Colon (tissue), 2 donors: ENCODE data around the gene CLP1.
"Not testable (repeated sequence)": the region's sequence is repeated elsewhere in the genome, so short reads cannot be mapped to it uniquely, and the experiment has no call there.

Experiments used
- FAIRE-seq: peaks from 2 replicates; lab custom pipeline; 2012; peaks lifted over from hg19 to GRCh38; lab: Jason Lieb, UNC
- donor health status: control.
- donor health status: control.

CLP1 gene

GRCh38 chr11:57667117-57667735 lies 9.7 kb downstream of the CLP1 start:
- peak; percentile 92 for FAIRE-seq

- no peak for FAIRE-seq
These were observed 10.3 kb downstream of the CLP1 start, which contains the start of gene ZDHHC5 for GRCh38 chr11:57667736-57668433. Gene ZDHHC5, plus strand, starts transcription at chr11:57668114. Its CDS starts 4,977 bp downstream, at chr11:57673091.

DNA sequence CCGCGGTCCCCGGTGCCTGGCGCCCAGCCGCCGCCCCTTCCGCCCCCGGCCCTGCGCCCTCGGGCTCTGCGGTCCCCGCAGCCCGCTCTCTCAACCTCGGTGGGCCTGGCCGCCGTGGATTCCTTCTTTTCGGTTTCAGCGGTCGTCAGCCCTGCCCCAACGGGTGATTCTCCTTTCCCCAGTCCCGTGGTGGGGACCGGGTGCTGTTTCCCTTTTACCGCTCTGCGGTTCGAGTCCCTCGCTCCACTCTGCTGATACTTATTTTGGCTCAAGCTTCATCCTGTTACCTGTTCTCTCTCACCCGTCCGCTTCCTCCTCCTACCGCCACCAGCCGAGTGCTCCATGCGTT lies 10.8 kb downstream of the CLP1 start:
- FAIRE-seq = no peak

GRCh38 chr11:57674251-57674650 lies 16.7 kb downstream of the CLP1 start:
- no peak for FAIRE-seq

DNA sequence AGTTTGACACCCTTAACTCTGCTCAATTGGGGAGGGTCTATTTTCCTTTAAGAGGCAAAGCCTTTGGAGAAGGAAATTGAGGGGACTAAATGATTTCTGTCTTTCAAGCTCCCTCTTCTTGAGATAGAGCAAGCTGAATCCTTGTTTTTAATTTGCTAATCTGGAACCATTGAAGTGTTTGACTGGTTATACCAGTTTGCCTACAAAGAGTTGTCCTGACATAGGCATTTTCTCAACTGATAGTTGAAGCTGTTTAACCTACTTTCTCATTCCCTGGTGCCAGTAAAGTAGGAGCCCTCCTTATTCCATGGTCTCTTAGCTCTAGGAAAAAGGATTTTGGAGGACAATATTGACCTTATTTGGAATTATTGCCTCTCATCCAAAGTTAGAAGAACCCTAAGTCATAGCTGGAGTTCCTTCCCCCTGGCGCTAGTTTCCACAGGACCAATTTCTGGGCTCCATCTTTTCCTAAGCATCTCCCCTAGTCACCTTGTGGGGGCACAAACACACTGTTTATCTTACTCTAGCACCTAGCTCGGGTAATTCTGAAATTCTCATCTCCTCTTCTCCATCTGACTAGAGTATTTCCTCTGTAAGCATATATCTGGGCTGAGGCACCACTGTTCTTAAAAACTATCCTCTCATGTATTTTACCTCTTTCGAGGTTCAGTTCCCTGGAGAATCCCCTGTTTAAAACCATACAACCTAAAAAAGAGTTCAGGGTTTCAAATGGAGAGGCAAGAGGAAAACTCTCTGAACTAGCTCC lies 17.8 kb downstream of the CLP1 start:
- no peak for FAIRE-seq

DNA sequence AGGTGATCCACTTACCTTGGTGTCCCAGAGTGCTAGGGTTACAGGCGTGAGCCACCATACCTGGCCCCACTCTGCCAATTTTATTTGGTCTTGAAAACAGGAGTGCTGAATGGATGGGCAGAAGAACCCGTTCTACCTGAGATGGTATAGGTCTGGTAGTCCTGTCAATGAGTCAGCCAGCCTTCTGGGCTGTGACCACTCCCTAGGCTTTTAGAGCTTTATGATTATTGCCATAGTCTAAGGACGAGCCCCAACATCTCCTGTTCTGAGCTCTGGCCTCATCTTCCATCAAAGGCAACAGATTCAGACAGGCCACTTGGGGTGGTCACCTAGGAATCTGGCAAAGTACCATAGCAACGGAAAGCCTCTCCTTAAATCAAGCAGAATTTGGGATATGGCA lies 21.8 kb downstream of the CLP1 start:
- no peak for FAIRE-seq

DNA sequence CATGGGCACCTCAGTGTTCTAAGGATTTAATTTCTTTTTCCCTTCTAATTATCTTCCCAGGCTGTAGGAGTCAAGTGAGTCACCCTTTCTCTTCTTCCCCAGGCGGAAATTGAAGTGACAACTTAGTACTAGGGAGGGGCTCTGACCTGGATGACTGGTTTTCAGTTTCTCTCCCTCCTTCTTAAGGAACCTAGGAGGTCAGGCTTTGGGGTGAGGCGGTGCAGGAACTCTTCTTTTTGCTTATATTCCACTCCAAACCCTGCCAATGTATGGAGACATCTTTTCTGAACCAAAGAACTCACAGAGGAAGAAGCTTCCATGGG lies 23.0 kb downstream of the CLP1 start:
- no peak for FAIRE-seq

DNA sequence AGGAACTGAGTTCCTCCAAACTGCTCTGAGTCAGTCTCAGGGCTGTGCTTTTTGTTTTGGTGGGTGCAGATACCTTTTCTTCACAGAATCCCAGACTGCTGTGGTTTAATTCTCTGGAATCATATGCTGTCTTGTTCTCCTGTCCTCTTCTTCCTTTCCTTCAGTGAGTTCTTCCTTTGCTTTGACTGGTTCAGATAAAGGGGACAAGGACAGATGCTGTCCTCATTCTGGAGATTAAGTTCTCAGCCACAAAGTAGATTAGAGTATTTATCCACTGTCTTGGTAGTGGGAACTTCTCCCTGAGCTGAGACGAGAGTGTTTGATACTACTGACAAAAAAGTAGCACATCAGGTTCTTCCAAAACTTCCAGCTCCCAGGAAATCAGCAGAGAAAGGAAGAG lies 23.6 kb downstream of the CLP1 start:
- no peak for FAIRE-seq

DNA sequence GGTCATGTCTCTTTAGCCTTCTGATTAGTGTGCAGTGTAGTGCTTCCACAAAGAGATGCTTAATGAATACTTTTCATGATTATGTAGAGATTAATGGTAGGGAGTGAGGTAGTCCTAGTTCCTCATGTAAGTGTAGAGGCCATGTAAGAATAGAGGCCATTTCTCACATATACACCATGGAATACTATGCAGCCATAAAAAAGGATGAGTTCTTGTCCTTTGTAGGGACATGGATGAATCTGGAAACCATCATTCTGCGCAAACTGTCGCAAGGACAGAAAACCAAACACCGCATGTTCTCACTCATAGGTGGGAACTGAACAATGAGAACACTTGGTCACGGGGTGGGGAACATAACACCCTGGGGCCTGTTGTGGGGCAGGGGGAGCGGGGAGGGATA lies 32.9 kb downstream of the CLP1 start:
- not testable (repeated sequence) for FAIRE-seq

- FAIRE-seq = no peak
These were observed 41.3 kb downstream of the CLP1 start for GRCh38 chr11:57698843-57699365.

DNA sequence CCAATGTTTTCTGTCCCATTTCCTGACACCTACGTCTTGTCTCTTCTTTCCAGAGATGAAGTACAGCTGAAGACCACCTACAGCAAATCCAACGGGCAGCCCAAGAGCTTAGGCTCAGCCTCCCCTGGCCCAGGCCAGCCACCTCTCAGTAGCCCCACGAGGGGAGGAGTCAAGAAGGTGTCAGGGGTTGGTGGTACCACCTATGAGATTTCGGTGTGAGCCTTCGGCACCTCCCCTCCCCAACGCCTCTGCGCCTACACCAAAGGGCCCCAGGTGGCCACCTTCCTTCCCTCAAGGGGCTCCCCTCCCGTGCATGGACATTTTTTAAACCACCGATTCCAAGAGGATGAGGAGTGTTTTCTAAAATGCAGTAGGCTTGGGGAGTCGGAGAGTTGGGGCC lies 42.3 kb downstream of the CLP1 start:
- FAIRE-seq = no peak

DNA sequence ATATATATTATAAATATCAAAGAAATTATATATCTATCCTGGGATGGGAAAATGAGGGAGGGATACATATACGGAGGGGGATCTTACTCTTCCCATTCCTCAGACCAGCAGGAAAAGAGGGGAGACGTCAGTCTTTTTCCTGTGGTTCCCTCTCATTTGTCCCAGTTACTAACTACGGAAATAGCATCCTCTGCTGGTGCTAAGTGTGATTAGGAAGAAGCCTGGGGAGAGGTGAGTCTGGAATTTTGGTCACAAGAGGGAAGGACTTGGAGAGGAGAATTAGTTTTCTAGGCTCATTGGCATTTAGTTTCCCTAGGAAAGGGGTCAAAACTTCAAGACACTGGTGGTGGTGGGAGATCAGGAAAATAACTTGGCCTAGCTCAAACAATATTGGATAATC lies 42.9 kb downstream of the CLP1 start:
- no peak for FAIRE-seq

DNA sequence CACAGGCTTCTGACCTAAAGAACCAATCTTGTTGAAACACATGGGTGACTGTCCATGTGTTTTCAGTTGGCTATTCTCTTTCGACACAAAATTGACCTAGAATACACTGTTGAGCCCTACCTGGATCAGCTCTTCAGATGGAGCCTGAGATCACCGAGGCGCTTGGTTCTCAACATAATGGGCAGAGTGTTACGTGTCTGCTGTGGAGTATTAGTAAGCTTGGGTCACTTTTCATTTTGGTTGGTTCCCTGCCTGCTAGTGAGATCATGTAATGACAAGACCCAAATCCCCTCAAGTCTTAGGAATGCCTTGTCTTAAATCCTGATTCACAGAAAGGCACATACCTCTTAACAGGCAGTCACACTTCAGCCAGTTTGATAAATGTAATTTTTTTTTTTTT lies 45.8 kb downstream of the CLP1 start:
- FAIRE-seq = no peak

DNA sequence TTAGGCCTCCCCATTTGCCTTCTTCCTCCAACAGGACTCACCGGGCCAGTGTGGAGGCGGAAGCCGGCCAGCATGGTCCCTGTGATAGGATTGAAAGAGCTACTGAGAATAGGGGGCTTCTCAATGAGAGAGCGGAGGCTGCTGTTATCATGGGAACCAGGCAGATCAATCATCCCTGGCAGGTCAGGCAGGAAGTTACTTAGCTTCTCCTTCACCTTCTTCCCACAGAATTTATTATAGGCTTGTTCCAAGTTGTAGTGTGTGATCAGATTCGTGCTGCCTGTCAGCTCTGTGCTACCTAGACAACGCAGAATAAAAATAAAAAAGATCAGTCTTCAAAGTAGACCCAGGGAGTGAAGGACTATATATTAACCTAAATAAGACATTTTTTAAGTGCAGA lies 47.4 kb downstream of the CLP1 start:
- no peak for FAIRE-seq

- not testable (repeated sequence) for FAIRE-seq
These were observed 47.9 kb downstream of the CLP1 start for GRCh38 chr11:57705432-57705831.

DNA sequence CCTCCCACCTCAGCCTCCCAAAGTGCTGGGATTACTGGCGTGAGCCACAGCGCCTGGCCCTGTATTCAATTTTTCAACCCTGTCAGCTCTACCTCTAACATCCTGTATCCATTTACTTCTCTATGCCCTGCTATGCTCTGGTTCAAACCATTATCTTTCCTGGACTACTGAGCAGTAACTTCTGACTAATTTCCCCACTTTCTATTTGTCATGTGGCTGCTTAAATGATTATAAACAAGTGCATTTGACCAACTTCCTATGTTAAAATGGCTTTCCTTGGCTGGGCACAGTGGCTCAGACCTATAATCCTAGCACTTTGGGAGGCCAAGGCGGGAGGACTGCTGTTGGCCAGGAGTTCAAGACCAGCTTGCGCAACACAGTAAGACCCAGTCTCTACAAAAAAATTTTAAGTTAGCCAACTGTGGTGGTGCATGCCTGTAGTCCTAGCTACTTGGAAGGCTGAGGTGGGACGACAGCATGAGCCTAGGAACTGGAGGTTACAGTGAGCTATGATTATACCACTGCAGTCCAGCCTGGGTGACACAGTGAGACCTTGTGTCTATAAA lies 52.3 kb downstream of the CLP1 start:
- no peak for FAIRE-seq
